HepG2 (cell line): ENCODE results near the gene VSIG10L2.

Experiments
- SIN3A ChIP-seq: IDR thresholded peaks from 2 replicates; pipeline ENCODE4 v1.6.1; 2011; ENCODE audit warnings: low read depth, mild to moderate bottlenecking, control low read depth, low read length, borderline replicate concordance
- ZNF329 ChIP-seq: sonication (generic); formaldehyde crosslinking; IDR thresholded peaks from 2 replicates; pipeline ENCODE4 v1.9.0; 2021; ENCODE audit warnings: low read depth, mild to moderate bottlenecking, missing genetic modification reagents
- TF ChIP-seq, protein P1 (sequence below): IDR thresholded peaks from 2 replicates; pipeline ENCODE4 v1.6.1; 2016; ENCODE audit warnings: missing genetic modification reagents, missing compliant biosample characterization

DNA sequence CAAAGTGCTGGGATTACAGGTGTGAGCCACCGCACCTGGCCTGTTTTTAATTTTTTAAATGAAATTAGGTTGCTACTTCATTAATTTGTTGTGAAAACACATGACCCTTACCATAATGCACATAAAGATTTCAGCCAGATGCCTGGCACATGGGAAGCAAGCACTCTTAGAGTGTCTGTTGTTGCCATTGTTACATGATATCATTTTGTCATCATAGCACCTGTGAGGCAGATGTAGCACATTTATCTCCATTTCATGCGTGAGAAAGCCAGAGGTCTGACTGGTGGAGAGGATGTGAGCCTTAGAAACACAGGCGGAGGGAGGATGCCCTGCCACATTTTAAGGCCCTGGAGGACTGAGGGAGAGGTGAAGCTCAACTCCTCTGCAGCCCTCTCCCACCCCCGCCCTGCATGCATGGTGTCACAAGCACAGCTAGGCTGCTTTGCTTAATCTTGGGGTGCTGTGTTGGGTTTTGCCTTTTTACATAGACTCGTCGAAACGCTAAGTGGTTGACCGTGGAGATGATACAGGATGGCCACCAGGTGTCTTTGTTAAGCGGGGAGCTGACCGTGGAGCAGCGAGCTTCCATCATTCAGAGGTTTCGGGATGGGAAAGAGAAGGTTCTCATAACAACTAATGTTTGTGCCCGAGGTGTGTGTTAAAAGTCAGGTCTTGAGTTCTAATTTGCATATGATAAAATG lies 27.6 kb upstream of the VSIG10L2 start:
- no peak for TF ChIP-seq SIN3A
- TF ChIP-seq ZNF329 (CRISPR knock-in tag): no peak
- TF ChIP-seq, protein P1, sequence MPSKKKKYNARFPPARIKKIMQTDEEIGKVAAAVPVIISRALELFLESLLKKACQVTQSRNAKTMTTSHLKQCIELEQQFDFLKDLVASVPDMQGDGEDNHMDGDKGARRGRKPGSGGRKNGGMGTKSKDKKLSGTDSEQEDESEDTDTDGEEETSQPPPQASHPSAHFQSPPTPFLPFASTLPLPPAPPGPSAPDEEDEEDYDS (CRISPR knock-in tag): no peak
